Endodermal cell (in vitro differentiated cells): Measurements from ENCODE around the gene TUBB6. TPM values are rescaled to one million over a fixed set of nuclear protein-coding genes. Genes with fewer than 3 reads are reported as not detected.

Experiments used
- DNase-seq: peaks from one replicate; pipeline ENCODE4 v3.0.0-alpha.2; 2017
- H3K27ac ChIP-seq: 2 replicates; pipeline ENCODE4 v1.5.1; 2013; ENCODE audit warnings: mild to moderate bottlenecking, low read depth, low read length, moderate library complexity
- H3K27me3 ChIP-seq: 2 replicates; pipeline ENCODE4 v1.6.1; 2013; ENCODE audit warnings: mild to moderate bottlenecking, low read length, moderate library complexity; ENCODE audit not compliant: insufficient read depth, control insufficient read depth, poor library complexity, severe bottlenecking
- H3K36me3 ChIP-seq: 2 replicates; pipeline ENCODE4 v1.7.0; 2013; ENCODE audit warnings: mild to moderate bottlenecking, low read length, moderate library complexity; ENCODE audit not compliant: control insufficient read depth, insufficient read depth
- H3K4me1 ChIP-seq: one replicate; pipeline ENCODE4 v1.7.0; 2013; ENCODE audit warnings: low read length; ENCODE audit not compliant: control insufficient read depth, insufficient read depth
- H3K4me3 ChIP-seq: 2 replicates; pipeline ENCODE4 v1.5.1; 2013; ENCODE audit warnings: mild to moderate bottlenecking, low read length, moderate library complexity
- H3K9ac ChIP-seq: 2 replicates; pipeline ENCODE4 v1.6.1; 2013; ENCODE audit warnings: mild to moderate bottlenecking, low read length, moderate library complexity; ENCODE audit not compliant: poor library complexity, severe bottlenecking; ENCODE audit errors: extremely low read depth
- H3K9me3 ChIP-seq: 2 replicates; pipeline ENCODE4 v1.6.1; 2013; ENCODE audit warnings: mild to moderate bottlenecking, low read length, moderate library complexity; ENCODE audit not compliant: control insufficient read depth
- H3K27ac Mint-ChIP-seq: 2 replicates; pipeline ENCODE4 v1.8.0; 2020; ENCODE audit warnings: mixed read lengths
- H3K27me3 Mint-ChIP-seq: 2 replicates; pipeline ENCODE4 v1.8.0; 2021; ENCODE audit warnings: mild to moderate bottlenecking, mixed read lengths; ENCODE audit not compliant: insufficient read depth
- H3K36me3 Mint-ChIP-seq: 2 replicates; pipeline ENCODE4 v1.8.0; 2020; ENCODE audit warnings: low read depth, mixed read lengths
- H3K4me1 Mint-ChIP-seq: 2 replicates; pipeline ENCODE4 v1.8.0; 2020; ENCODE audit warnings: mixed read lengths
- H3K4me3 Mint-ChIP-seq: 2 replicates; pipeline ENCODE4 v1.8.0; 2020; ENCODE audit warnings: mild to moderate bottlenecking, moderate library complexity, mixed read lengths
- H3K9me3 Mint-ChIP-seq: 2 replicates; pipeline ENCODE4 v1.8.0; 2020; ENCODE audit warnings: mild to moderate bottlenecking, mixed read lengths
- CTCF ChIP-seq: fragments of 200-600 bp; sonication (generic); conservative IDR thresholded peaks from 2 replicates; pipeline ENCODE4 v1.5.0; 2021; ENCODE audit warnings: antibody characterized with exemption, mild to moderate bottlenecking
- WGBS, 2 experiments: methylation state at CpG; one replicate each; pipeline versions ENCODE4 v1.1.5 to v1.1.7; 2013; ENCODE audit warnings: missing lambda C conversion rate in 2 of 2, mixed read lengths in 1 of 2; ENCODE audit not compliant: insufficient coverage in 1 of 2, insufficient read length in 1 of 2; 5-methylcytosine and 5-hydroxymethylcytosine counted together
- total RNA-seq, 2 donors: library from RNA; stranded (reverse); fragmentation: NEBNext Ultra II Directional in 1 of 2; extraction: Animal tissue kit (Norgen Biotek cat#: 25700) in 1 of 2; gene quantifications; 2 replicates in 1 of 2; 3 replicates in 1 of 2; pipeline ENCODE4 v1.2.1, GENCODE V29; 2021

Gene TUBB6
- total RNA-seq, 2 donors from 2014 or later = 33.0 to 45.4 TPM

- no peak for TF ChIP-seq CTCF
- Mint-ChIP-seq H3K4me1 (peaks cover 18% of the 10 kb centered on the region), H3K9me3 (peaks cover 17% of the 10 kb centered on the region), H3K27ac (no peak overlapping the region), H3K4me3 (peak overlapping the region; percentile 70), H3K36me3 (peaks cover 39% of the 10 kb centered on the region), H3K27me3 (peaks cover 33% of the 10 kb centered on the region)
- Histone ChIP-seq H3K36me3 (peaks cover 51% of the 10 kb centered on the region), H3K4me3 (peak overlapping the region; percentile 84), H3K9me3 (peaks cover 25% of the 10 kb centered on the region), H3K27ac (no peak overlapping the region), H3K9ac (peak overlapping the region; percentile 80), H3K4me1 (peaks cover 8% of the 10 kb centered on the region), H3K27me3 (peaks cover 26% of the 10 kb centered on the region)
- no peak for DNase-seq
- 78 to 81% methylated on average over 6 to 7 of the region's 7 CpGs for WGBS, 2 experiments
These were observed 1.7 kb downstream of the TUBB6 start for GRCh38 chr18:12309683-12310198.

GRCh38 chr18:12310762-12311161, 2.7 kb downstream of the TUBB6 start:
- peaks cover 19% of the 10 kb centered on the region for H3K4me1 Mint-ChIP-seq
- no peak for TF ChIP-seq CTCF
- no peak overlapping the region for H3K27ac ChIP-seq
- H3K27me3 ChIP-seq = peaks cover 18% of the 10 kb centered on the region
- no peak for DNase-seq
- peaks cover 25% of the 10 kb centered on the region for H3K9me3 ChIP-seq
- no peak overlapping the region for H3K27ac Mint-ChIP-seq
- peaks cover 24% of the 10 kb centered on the region for H3K27me3 Mint-ChIP-seq
- no peak overlapping the region for H3K9ac ChIP-seq
- no peak overlapping the region for H3K4me3 Mint-ChIP-seq
- H3K4me3 ChIP-seq = peak overlapping the region; percentile 21
- H3K4me1 ChIP-seq = peaks cover 8% of the 10 kb centered on the region
- H3K36me3 ChIP-seq = peaks cover 61% of the 10 kb centered on the region
- peaks cover 17% of the 10 kb centered on the region for H3K9me3 Mint-ChIP-seq
- 97 to 100% methylated on average over 1 to 6 of the region's 6 CpGs for WGBS, 2 experiments
- H3K36me3 Mint-ChIP-seq = peaks cover 45% of the 10 kb centered on the region

- Histone ChIP-seq H3K9ac (no peak overlapping the region), H3K4me1 (no peaks in the 10 kb centered on the region), H3K27me3 (no peaks in the 10 kb centered on the region), H3K4me3 (no peak overlapping the region), H3K9me3 (peaks cover 25% of the 10 kb centered on the region), H3K27ac (no peak overlapping the region), H3K36me3 (peaks cover 82% of the 10 kb centered on the region)
- H3K27me3 Mint-ChIP-seq = peaks cover 6% of the 10 kb centered on the region
- peaks cover 9% of the 10 kb centered on the region for H3K4me1 Mint-ChIP-seq
- H3K9me3 Mint-ChIP-seq = peaks cover 17% of the 10 kb centered on the region
- H3K27ac Mint-ChIP-seq = no peak overlapping the region
- H3K36me3 Mint-ChIP-seq = peaks cover 51% of the 10 kb centered on the region
- DNase-seq = no peak
- TF ChIP-seq CTCF = no peak
- no peak overlapping the region for H3K4me3 Mint-ChIP-seq
These were observed 4.9 kb downstream of the TUBB6 start for GRCh38 chr18:12312976-12313375.
